Parathyroid adenoma (tissue), 2 donors: Measurements from ENCODE around the gene CKMT2.

ENCODE experiments used
- H2AFZ ChIP-seq: fragments of 300-600 bp; sonication (generic); one replicate; pipeline ENCODE4 v1.7.0; 2017; ENCODE audit warnings: antibody characterized with exemption, mild to moderate bottlenecking
- H3K27ac ChIP-seq: fragments of 300-600 bp; sonication (generic); one replicate; pipeline ENCODE4 v1.7.0; 2017
- H3K27me3 ChIP-seq: fragments of 300-600 bp; sonication (generic); one replicate; pipeline ENCODE4 v1.7.0; 2017; ENCODE audit warnings: low read length; ENCODE audit not compliant: control insufficient read depth, insufficient read depth
- H3K36me3 ChIP-seq: fragments of 300-600 bp; sonication (generic); one replicate; pipeline ENCODE4 v1.7.0; 2017; ENCODE audit warnings: low read length; ENCODE audit not compliant: control insufficient read depth, insufficient read depth
- H3K4me1 ChIP-seq: fragments of 300-600 bp; sonication (generic); one replicate; pipeline ENCODE4 v1.7.0; 2017; ENCODE audit warnings: control low read depth
- H3K4me2 ChIP-seq: fragments of 300-600 bp; sonication (generic); one replicate; pipeline ENCODE4 v1.7.0; 2017; ENCODE audit warnings: low read length
- H3K4me3 ChIP-seq: fragments of 300-600 bp; sonication (generic); one replicate; pipeline ENCODE4 v1.7.0; 2017; ENCODE audit warnings: low read depth, low read length
- H3K79me2 ChIP-seq: fragments of 300-600 bp; sonication (generic); one replicate; pipeline ENCODE4 v1.7.0; 2017; ENCODE audit warnings: control low read depth
- H3K9ac ChIP-seq: fragments of 300-600 bp; sonication (generic); one replicate; pipeline ENCODE4 v1.7.0; 2017; ENCODE audit warnings: mild to moderate bottlenecking
- H3K9me3 ChIP-seq: fragments of 300-600 bp; sonication (generic); one replicate; pipeline ENCODE4 v1.7.0; 2017; ENCODE audit warnings: low read length; ENCODE audit not compliant: control insufficient read depth
- CTCF ChIP-seq: fragments of 300-600 bp; sonication (generic); IDR thresholded peaks from one replicate; pipeline ENCODE4 v1.7.0; 2017; ENCODE audit warnings: antibody characterized with exemption, mild to moderate bottlenecking
- donor health status: primary hyperparathyroidism.

CKMT2 gene

GRCh38 chr5:81308836-81309235 is 75.7 kb downstream of the CKMT2 start:
- no peaks in the 10 kb centered on the region for H3K36me3 ChIP-seq
- no peak overlapping the region for H3K27ac ChIP-seq
- H3K4me3 ChIP-seq = no peak overlapping the region
- H3K4me2 ChIP-seq = no peak overlapping the region
- TF ChIP-seq CTCF = no peak
- H3K9me3 ChIP-seq = no peaks in the 10 kb centered on the region
- H3K79me2 ChIP-seq = no peaks in the 10 kb centered on the region
- no peaks in the 10 kb centered on the region for H3K4me1 ChIP-seq
- no peak overlapping the region for H2AFZ ChIP-seq
- no peaks in the 10 kb centered on the region for H3K27me3 ChIP-seq
- H3K9ac ChIP-seq = no peak overlapping the region

- H3K4me3 ChIP-seq = no peak overlapping the region
- no peak for TF ChIP-seq CTCF
- no peak overlapping the region for H3K4me2 ChIP-seq
- no peak overlapping the region for H2AFZ ChIP-seq
- no peak overlapping the region for H3K9ac ChIP-seq
- no peaks in the 10 kb centered on the region for H3K27me3 ChIP-seq
- H3K79me2 ChIP-seq = no peaks in the 10 kb centered on the region
- no peaks in the 10 kb centered on the region for H3K4me1 ChIP-seq
- no peaks in the 10 kb centered on the region for H3K36me3 ChIP-seq
- H3K27ac ChIP-seq = no peak overlapping the region
- no peaks in the 10 kb centered on the region for H3K9me3 ChIP-seq
Measured at GRCh38 chr5:81310402-81311063, 77.4 kb downstream of the CKMT2 start.

GRCh38 chr5:81313278-81313677 is 80.2 kb downstream of the CKMT2 start:
- H3K4me1 ChIP-seq = no peaks in the 10 kb centered on the region
- H3K9me3 ChIP-seq = no peaks in the 10 kb centered on the region
- no peaks in the 10 kb centered on the region for H3K79me2 ChIP-seq
- H3K27me3 ChIP-seq = no peaks in the 10 kb centered on the region
- H3K4me3 ChIP-seq = no peak overlapping the region
- no peaks in the 10 kb centered on the region for H3K36me3 ChIP-seq
- H3K9ac ChIP-seq = no peak overlapping the region
- H3K27ac ChIP-seq = no peak overlapping the region
- H3K4me2 ChIP-seq = no peak overlapping the region
- H2AFZ ChIP-seq = no peak overlapping the region
- no peak for TF ChIP-seq CTCF

GRCh38 chr5:81313686-81314085 is 80.6 kb downstream of the CKMT2 start:
- no peak overlapping the region for H3K9ac ChIP-seq
- no peak for TF ChIP-seq CTCF
- no peaks in the 10 kb centered on the region for H3K27me3 ChIP-seq
- no peak overlapping the region for H3K4me2 ChIP-seq
- H2AFZ ChIP-seq = no peak overlapping the region
- no peaks in the 10 kb centered on the region for H3K36me3 ChIP-seq
- no peaks in the 10 kb centered on the region for H3K79me2 ChIP-seq
- no peak overlapping the region for H3K4me3 ChIP-seq
- no peaks in the 10 kb centered on the region for H3K9me3 ChIP-seq
- no peaks in the 10 kb centered on the region for H3K4me1 ChIP-seq
- no peak overlapping the region for H3K27ac ChIP-seq

GRCh38 chr5:81314581-81314980 is 81.5 kb downstream of the CKMT2 start:
- no peak overlapping the region for H2AFZ ChIP-seq
- H3K9ac ChIP-seq = no peak overlapping the region
- no peak overlapping the region for H3K4me3 ChIP-seq
- H3K4me1 ChIP-seq = no peaks in the 10 kb centered on the region
- TF ChIP-seq CTCF = no peak
- H3K27me3 ChIP-seq = no peaks in the 10 kb centered on the region
- no peaks in the 10 kb centered on the region for H3K79me2 ChIP-seq
- no peak overlapping the region for H3K27ac ChIP-seq
- no peaks in the 10 kb centered on the region for H3K36me3 ChIP-seq
- no peaks in the 10 kb centered on the region for H3K9me3 ChIP-seq
- H3K4me2 ChIP-seq = no peak overlapping the region
